ENCODE results near the gene MPP1.

The MPP1 gene

DNA sequence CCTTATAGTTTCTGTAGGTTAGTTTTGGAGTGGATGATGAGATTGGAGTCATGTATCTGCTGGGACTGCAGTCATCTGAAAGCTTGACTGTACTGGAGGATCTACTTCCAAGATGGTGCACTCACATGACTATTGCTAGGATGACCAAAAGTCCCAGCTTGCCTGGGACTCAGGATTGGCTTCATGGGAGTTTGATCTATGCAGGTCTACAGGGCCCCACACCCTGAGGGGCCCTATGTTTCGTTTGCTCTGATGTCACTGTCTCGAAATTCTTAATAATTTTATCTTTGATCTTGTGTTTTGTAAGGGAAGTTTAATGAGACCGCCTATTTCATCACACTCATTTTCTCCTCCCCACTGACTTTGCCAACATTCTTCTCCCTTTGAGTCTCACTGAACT lies 29.3 kb upstream of the MPP1 start, which contains the start of gene SMIM9:
TSS of gene SMIM9 (minus strand) at position 101 of the 400 bp plus-strand sequence. CDS start 3,806 bp downstream, outside the sequence.
- Histone ChIP-seq H3K27ac (replicated peaks; ENCODE audit: low read length) (no peak within 1 kb of the TSS), H2AK5ac (ENCODE audit: low read depth, low read length) (no peak within 1 kb of the TSS), H2AFZ (ENCODE audit: low read length) (no peak within 1 kb of the TSS), H3K18ac (ENCODE audit: low read length) (no peak within 1 kb of the TSS), H4K91ac (ENCODE audit: low read depth, low read length, poor library complexity) (no peak within 1 kb of the TSS), H3K27me3 (ENCODE audit: control insufficient read depth in 3 of 3, insufficient read depth in 3 of 3, low read depth in 1 of 3, low read length in 3 of 3) (peaks cover 0 to 38% (median 0%) of the 10 kb centered on the region in 3 experiments), H3K14ac (ENCODE audit: low read length) (no peak within 1 kb of the TSS), H3K23ac (ENCODE audit: low read depth, low read length, poor library complexity) (no peak within 1 kb of the TSS), H2BK12ac (ENCODE audit: low read length) (no peak within 1 kb of the TSS), H3K4ac (ENCODE audit: low read length) (no peak within 1 kb of the TSS), H3K9ac (ENCODE audit: low read depth, low read length, poor library complexity) (no peak within 1 kb of the TSS), H2BK120ac (ENCODE audit: low read depth, low read length) (no peak within 1 kb of the TSS), H4K8ac (ENCODE audit: low read depth, low read length) (no peak within 1 kb of the TSS), H2BK15ac (ENCODE audit: low read length) (no peak within 1 kb of the TSS), H3K4me1 (ENCODE audit: control insufficient read depth in 2 of 2, insufficient read depth in 1 of 2, low read depth in 1 of 2, low read length in 2 of 2) (no peaks in the 10 kb centered on the region), H3K36me3 (replicated peaks in 1 of 2; ENCODE audit: control insufficient read depth in 2 of 2, insufficient read depth in 2 of 2, low read length in 2 of 2) (no peaks in the 10 kb centered on the region), H3K79me1 (ENCODE audit: low read depth, low read length) (no peaks in the 10 kb centered on the region), H3K4me2 (ENCODE audit: insufficient read depth, low read length, poor library complexity, severe bottlenecking) (no peak within 1 kb of the TSS), H3K9me3 (replicated peaks in 1 of 2; ENCODE audit: control insufficient read depth in 2 of 2, insufficient read depth in 1 of 2, low read depth in 1 of 2, low read length in 2 of 2) (no peaks in the 10 kb centered on the region), H2BK5ac (ENCODE audit: low read length) (no peak within 1 kb of the TSS), H3K4me3 (ENCODE audit: low read length in 2 of 2) (no peak within 1 kb of the TSS)
- DNase-seq (ENCODE audit: low spot score): no peak
- no CpG with 5 or more reads among the region's 3 CpGs for WGBS, 2 donors (ENCODE audit: extremely low coverage in 2 of 2, insufficient read length in 2 of 2, insufficient replicate concordance in 1 of 2)

DNA sequence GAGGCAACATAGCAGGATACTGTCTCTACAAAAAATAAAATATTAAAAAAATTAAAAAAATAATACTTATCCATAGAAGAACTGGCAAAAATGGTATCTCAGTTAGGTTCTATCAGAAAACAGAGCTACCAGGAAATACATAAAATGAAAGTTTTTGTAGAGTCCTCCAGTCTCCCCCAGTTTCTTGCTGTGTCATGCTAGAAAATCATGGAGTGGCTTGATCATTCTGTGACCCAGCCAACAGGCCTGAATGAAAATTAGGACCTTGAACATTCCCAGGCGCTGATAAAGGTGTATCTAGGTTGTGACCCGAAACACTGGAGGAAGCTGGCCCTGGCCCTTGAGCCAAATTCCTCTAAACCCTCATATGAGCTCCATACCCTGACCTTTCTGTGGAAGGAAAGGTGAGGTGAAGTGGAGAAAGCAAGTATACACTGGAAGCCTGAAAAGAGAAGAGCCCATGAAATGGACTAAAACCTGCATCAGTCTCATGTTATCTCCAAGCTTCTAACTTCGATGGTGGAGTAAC lies 28.5 kb upstream of the MPP1 start:
- H3K4me3 ChIP-seq (ENCODE audit: low read length in 2 of 2): no peak overlapping the region
- WGBS, 2 donors (ENCODE audit: extremely low coverage in 2 of 2, insufficient read length in 2 of 2, insufficient replicate concordance in 1 of 2): no CpG with 5 or more reads among the region's 3 CpGs
- no peaks in the 10 kb centered on the region for H3K4me1 ChIP-seq (ENCODE audit: control insufficient read depth in 2 of 2, insufficient read depth in 1 of 2, low read depth in 1 of 2, low read length in 2 of 2)
- H3K4me2 ChIP-seq (ENCODE audit: insufficient read depth, low read length, poor library complexity, severe bottlenecking): no peak overlapping the region
- H2BK5ac ChIP-seq (ENCODE audit: low read length): no peak overlapping the region
- H3K9me3 ChIP-seq (replicated peaks in 1 of 2; ENCODE audit: control insufficient read depth in 2 of 2, insufficient read depth in 1 of 2, low read depth in 1 of 2, low read length in 2 of 2): no peaks in the 10 kb centered on the region
- peaks cover 0 to 41% (median 0%) of the 10 kb centered on the region in 3 experiments for H3K27me3 ChIP-seq (ENCODE audit: control insufficient read depth in 3 of 3, insufficient read depth in 3 of 3, low read depth in 1 of 3, low read length in 3 of 3)
- no peaks in the 10 kb centered on the region for H3K36me3 ChIP-seq (replicated peaks in 1 of 2; ENCODE audit: control insufficient read depth in 2 of 2, insufficient read depth in 2 of 2, low read length in 2 of 2)
- H2BK12ac ChIP-seq (ENCODE audit: low read length): no peak overlapping the region
- H3K23ac ChIP-seq (ENCODE audit: low read depth, low read length, poor library complexity): no peak overlapping the region
- no peak overlapping the region for H3K4ac ChIP-seq (ENCODE audit: low read length)
- H3K79me1 ChIP-seq (ENCODE audit: low read depth, low read length): no peaks in the 10 kb centered on the region
- no peak overlapping the region for H3K27ac ChIP-seq (replicated peaks; ENCODE audit: low read length)
- no peak overlapping the region for H4K91ac ChIP-seq (ENCODE audit: low read depth, low read length, poor library complexity)
- no peak overlapping the region for H3K18ac ChIP-seq (ENCODE audit: low read length)
- DNase-seq (ENCODE audit: low spot score): no peak
- no peak overlapping the region for H4K8ac ChIP-seq (ENCODE audit: low read depth, low read length)
- H2BK15ac ChIP-seq (ENCODE audit: low read length): no peak overlapping the region
- no peak overlapping the region for H2AK5ac ChIP-seq (ENCODE audit: low read depth, low read length)
- H2BK120ac ChIP-seq (ENCODE audit: low read depth, low read length): no peak overlapping the region
- no peak overlapping the region for H2AFZ ChIP-seq (ENCODE audit: low read length)
- no peak overlapping the region for H3K14ac ChIP-seq (ENCODE audit: low read length)
- no peak overlapping the region for H3K9ac ChIP-seq (ENCODE audit: low read depth, low read length, poor library complexity)

DNA sequence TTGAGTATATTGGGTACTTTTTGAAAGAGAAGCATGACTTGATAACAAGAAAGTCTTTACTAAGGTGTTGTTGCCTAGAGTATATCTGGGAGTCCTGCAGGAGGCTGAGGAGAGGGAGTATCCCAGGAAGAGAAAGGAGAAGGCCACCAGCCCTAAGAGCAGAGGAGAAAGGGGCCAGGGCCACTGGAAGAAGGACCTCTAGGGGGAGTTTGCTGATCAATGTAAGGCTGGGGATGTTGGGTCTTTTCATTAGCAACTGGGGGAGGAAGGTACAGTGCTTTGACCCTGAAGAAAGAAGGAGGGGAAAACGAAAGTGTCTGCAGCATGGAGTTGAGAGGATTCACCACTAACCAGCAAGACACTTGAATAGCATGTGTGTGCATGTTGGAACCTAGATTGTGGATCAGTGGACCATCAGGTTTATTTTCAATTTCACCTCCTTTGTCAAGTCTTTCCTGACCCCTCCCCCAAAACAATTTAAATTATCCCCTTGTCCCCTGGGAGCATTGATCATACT lies 24.7 kb upstream of the MPP1 start:
- Histone ChIP-seq H3K4me1 (ENCODE audit: control insufficient read depth in 2 of 2, insufficient read depth in 1 of 2, low read depth in 1 of 2, low read length in 2 of 2) (no peaks in the 10 kb centered on the region), H4K91ac (ENCODE audit: low read depth, low read length, poor library complexity) (no peak overlapping the region), H2BK5ac (ENCODE audit: low read length) (no peak overlapping the region), H2BK12ac (ENCODE audit: low read length) (no peak overlapping the region), H3K27me3 (ENCODE audit: control insufficient read depth in 3 of 3, insufficient read depth in 3 of 3, low read depth in 1 of 3, low read length in 3 of 3) (peaks cover 0 to 44% (median 0%) of the 10 kb centered on the region in 3 experiments), H2AFZ (ENCODE audit: low read length) (no peak overlapping the region), H3K4ac (ENCODE audit: low read length) (no peak overlapping the region), H3K27ac (replicated peaks; ENCODE audit: low read length) (no peak overlapping the region), H3K4me3 (ENCODE audit: low read length in 2 of 2) (no peak overlapping the region), H3K23ac (ENCODE audit: low read depth, low read length, poor library complexity) (no peak overlapping the region), H3K79me1 (ENCODE audit: low read depth, low read length) (no peaks in the 10 kb centered on the region), H2AK5ac (ENCODE audit: low read depth, low read length) (no peak overlapping the region), H3K14ac (ENCODE audit: low read length) (no peak overlapping the region), H3K4me2 (ENCODE audit: insufficient read depth, low read length, poor library complexity, severe bottlenecking) (no peak overlapping the region), H3K9ac (ENCODE audit: low read depth, low read length, poor library complexity) (no peak overlapping the region), H3K9me3 (replicated peaks in 1 of 2; ENCODE audit: control insufficient read depth in 2 of 2, insufficient read depth in 1 of 2, low read depth in 1 of 2, low read length in 2 of 2) (no peaks in the 10 kb centered on the region), H3K18ac (ENCODE audit: low read length) (no peak overlapping the region), H2BK120ac (ENCODE audit: low read depth, low read length) (no peak overlapping the region), H3K36me3 (replicated peaks in 1 of 2; ENCODE audit: control insufficient read depth in 2 of 2, insufficient read depth in 2 of 2, low read length in 2 of 2) (no peaks in the 10 kb centered on the region), H2BK15ac (ENCODE audit: low read length) (no peak overlapping the region), H4K8ac (ENCODE audit: low read depth, low read length) (no peak overlapping the region)
- DNase-seq (ENCODE audit: low spot score): no peak
- WGBS, 2 donors (ENCODE audit: extremely low coverage in 2 of 2, insufficient read length in 2 of 2, insufficient replicate concordance in 1 of 2): no CpG with 5 or more reads among the region's 1 CpG

DNA sequence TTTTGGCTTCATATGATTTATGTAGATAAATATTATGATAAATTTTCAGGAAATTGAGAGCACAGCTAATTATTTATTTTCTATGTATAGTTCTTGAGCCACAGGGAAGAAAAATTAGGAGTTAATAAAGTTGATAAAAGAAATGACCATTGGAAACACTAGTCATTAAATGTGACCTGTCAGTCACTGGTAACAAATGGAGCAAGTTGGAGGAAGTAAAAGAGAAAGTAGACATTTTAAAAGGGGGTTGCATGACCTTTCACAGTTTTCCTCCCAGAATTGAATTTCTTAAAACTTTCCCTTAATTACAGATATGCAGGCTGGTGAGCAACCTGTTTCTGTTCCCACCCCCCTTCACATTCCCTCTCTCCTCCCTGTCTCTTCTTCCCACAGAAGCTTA lies 23.8 kb upstream of the MPP1 start:
- no peak overlapping the region for H4K91ac ChIP-seq (ENCODE audit: low read depth, low read length, poor library complexity)
- no peak overlapping the region for H3K27ac ChIP-seq (replicated peaks; ENCODE audit: low read length)
- H2AK5ac ChIP-seq (ENCODE audit: low read depth, low read length): no peak overlapping the region
- H3K36me3 ChIP-seq (replicated peaks in 1 of 2; ENCODE audit: control insufficient read depth in 2 of 2, insufficient read depth in 2 of 2, low read length in 2 of 2): no peaks in the 10 kb centered on the region
- H3K4me2 ChIP-seq (ENCODE audit: insufficient read depth, low read length, poor library complexity, severe bottlenecking): no peak overlapping the region
- no peaks in the 10 kb centered on the region for H3K9me3 ChIP-seq (replicated peaks in 1 of 2; ENCODE audit: control insufficient read depth in 2 of 2, insufficient read depth in 1 of 2, low read depth in 1 of 2, low read length in 2 of 2)
- no peak overlapping the region for H2BK120ac ChIP-seq (ENCODE audit: low read depth, low read length)
- peaks cover 0 to 44% (median 0%) of the 10 kb centered on the region in 3 experiments for H3K27me3 ChIP-seq (ENCODE audit: control insufficient read depth in 3 of 3, insufficient read depth in 3 of 3, low read depth in 1 of 3, low read length in 3 of 3)
- H3K14ac ChIP-seq (ENCODE audit: low read length): no peak overlapping the region
- no peak overlapping the region for H4K8ac ChIP-seq (ENCODE audit: low read depth, low read length)
- H3K9ac ChIP-seq (ENCODE audit: low read depth, low read length, poor library complexity): no peak overlapping the region
- H2AFZ ChIP-seq (ENCODE audit: low read length): no peak overlapping the region
- H2BK5ac ChIP-seq (ENCODE audit: low read length): no peak overlapping the region
- H3K4ac ChIP-seq (ENCODE audit: low read length): no peak overlapping the region
- H3K79me1 ChIP-seq (ENCODE audit: low read depth, low read length): no peaks in the 10 kb centered on the region
- H3K4me3 ChIP-seq (ENCODE audit: low read length in 2 of 2): no peak overlapping the region
- no peaks in the 10 kb centered on the region for H3K4me1 ChIP-seq (ENCODE audit: control insufficient read depth in 2 of 2, insufficient read depth in 1 of 2, low read depth in 1 of 2, low read length in 2 of 2)
- H3K23ac ChIP-seq (ENCODE audit: low read depth, low read length, poor library complexity): no peak overlapping the region
- H2BK15ac ChIP-seq (ENCODE audit: low read length): no peak overlapping the region
- DNase-seq (ENCODE audit: low spot score): no peak
- no peak overlapping the region for H3K18ac ChIP-seq (ENCODE audit: low read length)
- no peak overlapping the region for H2BK12ac ChIP-seq (ENCODE audit: low read length)

All from neuronal stem cell (in vitro differentiated cells).